Measurements from ENCODE around the gene SMIM32. TPM values are rescaled to one million over a fixed set of nuclear protein-coding genes. Genes with fewer than 3 reads are reported as not detected.
A peak's percentile ranks its signal among the peaks of the same experiment; 100 is the strongest.

Gene SMIM32
- total and polyA plus RNA-seq, 4 donors, result 0.48 TPM; not detected in 3

- H3K4me1 ChIP-seq (ENCODE audit: control insufficient read depth in 5 of 5, insufficient read depth in 5 of 5, low read length in 5 of 5), result peaks cover 0 to 20% (median 2%) of the 10 kb centered on the region in 5 donors
- H3K27me3 ChIP-seq (ENCODE audit: control insufficient read depth in 3 of 3, insufficient read depth in 3 of 3, low read length in 2 of 3), result peaks cover 11 to 41% (median 32%) of the 10 kb centered on the region in 3 donors
- no peak overlapping the region for H3K27ac ChIP-seq (ENCODE audit: low read depth in 1 of 2, low read length in 1 of 2)
- no peak overlapping the region for H3K9ac ChIP-seq (ENCODE audit: insufficient read depth in 1 of 2, low read length in 2 of 2)
- H3K4me3 ChIP-seq, result no peak overlapping the region
- DNase-seq (no peak), ATAC-seq (ENCODE audit: insufficient read depth, low FRiP score) (no peak)
- peaks cover 0 to 17% (median 7%) of the 10 kb centered on the region in 4 donors for H3K36me3 ChIP-seq (ENCODE audit: control insufficient read depth in 4 of 4, insufficient read depth in 4 of 4, low read length in 4 of 4)
- 23 to 28% methylated on average over 1 of the region's 1 CpG for WGBS, 2 donors
- TF ChIP-seq, protein P1, sequence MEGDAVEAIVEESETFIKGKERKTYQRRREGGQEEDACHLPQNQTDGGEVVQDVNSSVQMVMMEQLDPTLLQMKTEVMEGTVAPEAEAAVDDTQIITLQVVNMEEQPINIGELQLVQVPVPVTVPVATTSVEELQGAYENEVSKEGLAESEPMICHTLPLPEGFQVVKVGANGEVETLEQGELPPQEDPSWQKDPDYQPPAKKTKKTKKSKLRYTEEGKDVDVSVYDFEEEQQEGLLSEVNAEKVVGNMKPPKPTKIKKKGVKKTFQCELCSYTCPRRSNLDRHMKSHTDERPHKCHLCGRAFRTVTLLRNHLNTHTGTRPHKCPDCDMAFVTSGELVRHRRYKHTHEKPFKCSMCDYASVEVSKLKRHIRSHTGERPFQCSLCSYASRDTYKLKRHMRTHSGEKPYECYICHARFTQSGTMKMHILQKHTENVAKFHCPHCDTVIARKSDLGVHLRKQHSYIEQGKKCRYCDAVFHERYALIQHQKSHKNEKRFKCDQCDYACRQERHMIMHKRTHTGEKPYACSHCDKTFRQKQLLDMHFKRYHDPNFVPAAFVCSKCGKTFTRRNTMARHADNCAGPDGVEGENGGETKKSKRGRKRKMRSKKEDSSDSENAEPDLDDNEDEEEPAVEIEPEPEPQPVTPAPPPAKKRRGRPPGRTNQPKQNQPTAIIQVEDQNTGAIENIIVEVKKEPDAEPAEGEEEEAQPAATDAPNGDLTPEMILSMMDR (IDR thresholded peaks at IDR 0.05; ENCODE audit: control extremely low read depth, extremely low read depth), result no peak
- no peaks in the 10 kb centered on the region for H3K9me3 ChIP-seq (ENCODE audit: control insufficient read depth in 4 of 4, insufficient read depth in 3 of 4, low read length in 3 of 4)
Measured at GRCh38 chr5:136190904-136191303, 2.1 kb downstream of the SMIM32 start.

- Histone ChIP-seq H3K27me3 (ENCODE audit: control insufficient read depth in 3 of 3, insufficient read depth in 3 of 3, low read length in 2 of 3) (peaks cover 11 to 41% (median 32%) of the 10 kb centered on the region in 3 donors), H3K4me3 (no peak overlapping the region), H3K9me3 (ENCODE audit: control insufficient read depth in 4 of 4, insufficient read depth in 3 of 4, low read length in 3 of 4) (no peaks in the 10 kb centered on the region), H3K9ac (ENCODE audit: insufficient read depth in 1 of 2, low read length in 2 of 2) (no peak overlapping the region), H3K36me3 (ENCODE audit: control insufficient read depth in 4 of 4, insufficient read depth in 4 of 4, low read length in 4 of 4) (peaks cover 0 to 17% (median 7%) of the 10 kb centered on the region in 4 donors), H3K27ac (ENCODE audit: low read depth in 1 of 2, low read length in 1 of 2) (no peak overlapping the region), H3K4me1 (ENCODE audit: control insufficient read depth in 5 of 5, insufficient read depth in 5 of 5, low read length in 5 of 5) (peaks cover 0 to 18% (median 0%) of the 10 kb centered on the region in 5 donors)
- WGBS, 2 donors, result 61 to 69% methylated on average over 5 of the region's 5 CpGs
- TF ChIP-seq, protein P1 (IDR thresholded peaks at IDR 0.05; ENCODE audit: control extremely low read depth, extremely low read depth), result no peak
- DNase-seq, result peak in 1 of 3 donors; percentile 23
- ATAC-seq (ENCODE audit: insufficient read depth, low FRiP score), result no peak
Measured at GRCh38 chr5:136190091-136190720, 2.8 kb downstream of the SMIM32 start.

- 94 to 95% methylated on average over 7 of the region's 7 CpGs for WGBS, 2 donors
- DNase-seq (no peak), ATAC-seq (ENCODE audit: insufficient read depth, low FRiP score) (no peak)
Measured at GRCh38 chr5:136188859-136189258, 4.1 kb downstream of the SMIM32 start.

More at GRCh38 chr5:136188859-136189258, 4.1 kb downstream of the SMIM32 start:
- H3K36me3 ChIP-seq (ENCODE audit: control insufficient read depth in 4 of 4, insufficient read depth in 4 of 4, low read length in 4 of 4), result peaks cover 0 to 17% (median 7%) of the 10 kb centered on the region in 4 donors
- no peak overlapping the region for H3K27ac ChIP-seq (ENCODE audit: low read depth in 1 of 2, low read length in 1 of 2)
- TF ChIP-seq, protein P1 (IDR thresholded peaks at IDR 0.05; ENCODE audit: control extremely low read depth, extremely low read depth), result no peak
- H3K9me3 ChIP-seq (ENCODE audit: control insufficient read depth in 4 of 4, insufficient read depth in 3 of 4, low read length in 3 of 4), result no peaks in the 10 kb centered on the region
- H3K27me3 ChIP-seq (ENCODE audit: control insufficient read depth in 3 of 3, insufficient read depth in 3 of 3, low read length in 2 of 3), result peaks cover 11 to 33% (median 29%) of the 10 kb centered on the region in 3 donors
- H3K9ac ChIP-seq (ENCODE audit: insufficient read depth in 1 of 2, low read length in 2 of 2), result no peak overlapping the region
- no peak overlapping the region for H3K4me3 ChIP-seq
- H3K4me1 ChIP-seq (ENCODE audit: control insufficient read depth in 5 of 5, insufficient read depth in 5 of 5, low read length in 5 of 5), result peaks cover 0 to 18% (median 0%) of the 10 kb centered on the region in 5 donors

Data from lung (tissue), 12 donors.